MG63 (cell line): ENCODE data around the gene TARDBP. TPM values are rescaled to one million over a fixed set of nuclear protein-coding genes. Genes with fewer than 3 reads are reported as not detected.
"Not testable (repeated sequence)": the region's sequence is repeated elsewhere in the genome, so short reads cannot be mapped to it uniquely, and the experiment has no call there.

Source experiments
- DNase-seq: peaks from one replicate; pipeline ENCODE4 v3.0.0-alpha.2; 2020
- H3K27me3 ChIP-seq: fragments of 250-450 bp; sonication (Bioruptor Pico); 2 replicates; pipeline ENCODE4 v1.5.1; 2020; ENCODE audit warnings: mild to moderate bottlenecking, moderate library complexity
- H3K36me3 ChIP-seq: fragments of 250-450 bp; sonication (Bioruptor Pico); 2 replicates; pipeline ENCODE4 v1.5.1; 2020; ENCODE audit warnings: mild to moderate bottlenecking, moderate library complexity
- H3K4me3 ChIP-seq: fragments of 250-450 bp; sonication (Bioruptor Pico); 2 replicates; pipeline ENCODE4 v1.5.1; 2020; ENCODE audit warnings: mild to moderate bottlenecking, moderate library complexity
- H3K9me3 ChIP-seq: fragments of 250-450 bp; sonication (Bioruptor Pico); 2 replicates; pipeline ENCODE4 v1.5.1; 2020; ENCODE audit warnings: mild to moderate bottlenecking, moderate library complexity
- total RNA-seq: library from RNA; depleted of rRNA; stranded (reverse); fragments of >200 nt; shearing (Covaris generic); gene quantifications from 2 replicates; pipeline ENCODE4 v1.2.3, GENCODE V29; 2014; ENCODE audit warnings: low replicate concordance

TARDBP gene
- total RNA-seq, 1 experiment from 2014 or later, result 26.0 TPM

GRCh38 chr1:11028018-11028417, 15.6 kb downstream of the TARDBP start:
- H3K36me3 ChIP-seq, result peaks cover 53% of the 10 kb centered on the region
- no peaks in the 10 kb centered on the region for H3K9me3 ChIP-seq
- H3K27me3 ChIP-seq, result no peaks in the 10 kb centered on the region
- H3K4me3 ChIP-seq, result no peak overlapping the region
- DNase-seq, result no peak

GRCh38 chr1:11030865-11031264, 18.4 kb downstream of the TARDBP start:
- no peaks in the 10 kb centered on the region for H3K27me3 ChIP-seq
- peaks cover 24% of the 10 kb centered on the region for H3K36me3 ChIP-seq
- H3K9me3 ChIP-seq, result no peaks in the 10 kb centered on the region
- H3K4me3 ChIP-seq, result no peak overlapping the region
- no peak for DNase-seq

GRCh38 chr1:11031624-11032262, 19.3 kb downstream of the TARDBP start:
- Histone ChIP-seq H3K36me3 (peaks cover 16% of the 10 kb centered on the region), H3K4me3 (no peak overlapping the region), H3K27me3 (no peaks in the 10 kb centered on the region), H3K9me3 (no peaks in the 10 kb centered on the region)
- DNase-seq, result no peak

DNA sequence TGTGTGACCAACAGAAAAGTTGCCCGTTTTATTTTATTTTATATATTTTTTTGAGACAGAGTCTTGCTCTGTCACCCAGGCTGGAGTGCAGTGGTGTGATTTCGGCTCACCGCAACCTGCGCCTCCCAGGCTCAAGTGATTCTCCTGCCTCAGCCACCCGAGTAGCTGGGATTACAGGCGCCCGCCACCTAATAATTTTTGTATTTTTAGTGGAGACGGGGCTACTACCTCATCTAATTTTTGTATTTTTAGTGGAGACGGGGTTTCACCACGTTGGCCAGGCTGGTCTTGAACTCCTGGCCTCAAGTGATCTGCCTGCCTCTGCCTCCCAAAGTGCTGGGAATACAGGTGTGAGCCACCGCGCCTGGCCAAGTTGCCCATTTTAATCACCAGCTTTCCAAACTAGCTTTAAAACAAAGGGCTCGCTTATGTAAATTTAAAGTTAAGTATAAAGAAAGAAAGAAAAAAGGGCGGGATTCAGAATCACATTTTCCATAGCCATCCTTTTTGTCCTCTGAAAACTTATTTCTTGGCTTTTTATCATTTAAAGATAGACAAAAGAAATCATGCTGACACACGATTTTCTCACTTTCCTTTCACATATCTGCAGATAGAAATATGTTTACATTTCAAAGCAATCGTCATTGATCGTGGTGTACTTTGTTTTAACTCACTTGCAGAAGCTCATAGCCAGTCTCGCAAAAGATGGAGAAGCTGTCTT, 24.7 kb downstream of the TARDBP start:
- not testable (repeated sequence) for H3K4me3 ChIP-seq, H3K36me3 ChIP-seq, H3K9me3 ChIP-seq, H3K27me3 ChIP-seq, DNase-seq

- Histone ChIP-seq H3K4me3 (no peak overlapping the region), H3K36me3 (no peaks in the 10 kb centered on the region), H3K9me3 (no peaks in the 10 kb centered on the region), H3K27me3 (0 out of 2 replicates have a peak, but pooled peaks cover 3% of the 10 kb centered on the region)
- DNase-seq, result peak; percentile 60
Measured at GRCh38 chr1:11037740-11038182, 25.3 kb downstream of the TARDBP start.

- no peak overlapping the region for H3K4me3 ChIP-seq
- H3K9me3 ChIP-seq, result no peaks in the 10 kb centered on the region
- 0 out of 2 replicates have a peak, but pooled peaks cover 3% of the 10 kb centered on the region for H3K27me3 ChIP-seq
- no peaks in the 10 kb centered on the region for H3K36me3 ChIP-seq
- DNase-seq, result no peak
Measured at GRCh38 chr1:11039351-11040104, 27.1 kb downstream of the TARDBP start.

- H3K36me3 ChIP-seq, H3K4me3 ChIP-seq, DNase-seq, H3K9me3 ChIP-seq, H3K27me3 ChIP-seq: not testable (repeated sequence)
Measured at GRCh38 chr1:11040105-11040429, 27.6 kb downstream of the TARDBP start.

- no peak for DNase-seq
- Histone ChIP-seq H3K27me3 (0 out of 2 replicates have a peak, but pooled peaks cover 3% of the 10 kb centered on the region), H3K9me3 (no peaks in the 10 kb centered on the region), H3K36me3 (no peaks in the 10 kb centered on the region), H3K4me3 (no peak overlapping the region)
Measured at GRCh38 chr1:11041048-11041447, 28.6 kb downstream of the TARDBP start.

DNA sequence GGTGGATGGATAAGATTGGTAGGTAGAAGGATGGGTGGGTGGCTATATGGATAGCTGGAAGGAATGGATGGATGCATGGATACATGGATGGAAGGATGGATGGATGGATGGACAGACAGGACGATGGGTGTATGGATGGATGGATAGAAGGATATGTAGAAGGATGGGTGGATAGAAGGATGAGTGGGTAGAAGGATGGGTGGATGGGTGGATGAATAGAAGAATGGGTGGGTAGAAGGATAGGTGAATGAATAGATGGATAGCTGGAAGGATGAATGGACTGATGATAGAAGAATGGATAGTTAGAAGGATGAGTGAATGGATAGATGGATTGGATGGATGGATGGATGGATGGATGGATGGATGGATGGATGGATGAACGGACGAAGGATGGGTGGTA, 29.6 kb downstream of the TARDBP start:
- Histone ChIP-seq H3K27me3 (0 out of 2 replicates have a peak, but pooled peaks cover 3% of the 10 kb centered on the region), H3K9me3 (no peaks in the 10 kb centered on the region), H3K36me3 (no peaks in the 10 kb centered on the region), H3K4me3 (no peak overlapping the region)
- no peak for DNase-seq

DNA sequence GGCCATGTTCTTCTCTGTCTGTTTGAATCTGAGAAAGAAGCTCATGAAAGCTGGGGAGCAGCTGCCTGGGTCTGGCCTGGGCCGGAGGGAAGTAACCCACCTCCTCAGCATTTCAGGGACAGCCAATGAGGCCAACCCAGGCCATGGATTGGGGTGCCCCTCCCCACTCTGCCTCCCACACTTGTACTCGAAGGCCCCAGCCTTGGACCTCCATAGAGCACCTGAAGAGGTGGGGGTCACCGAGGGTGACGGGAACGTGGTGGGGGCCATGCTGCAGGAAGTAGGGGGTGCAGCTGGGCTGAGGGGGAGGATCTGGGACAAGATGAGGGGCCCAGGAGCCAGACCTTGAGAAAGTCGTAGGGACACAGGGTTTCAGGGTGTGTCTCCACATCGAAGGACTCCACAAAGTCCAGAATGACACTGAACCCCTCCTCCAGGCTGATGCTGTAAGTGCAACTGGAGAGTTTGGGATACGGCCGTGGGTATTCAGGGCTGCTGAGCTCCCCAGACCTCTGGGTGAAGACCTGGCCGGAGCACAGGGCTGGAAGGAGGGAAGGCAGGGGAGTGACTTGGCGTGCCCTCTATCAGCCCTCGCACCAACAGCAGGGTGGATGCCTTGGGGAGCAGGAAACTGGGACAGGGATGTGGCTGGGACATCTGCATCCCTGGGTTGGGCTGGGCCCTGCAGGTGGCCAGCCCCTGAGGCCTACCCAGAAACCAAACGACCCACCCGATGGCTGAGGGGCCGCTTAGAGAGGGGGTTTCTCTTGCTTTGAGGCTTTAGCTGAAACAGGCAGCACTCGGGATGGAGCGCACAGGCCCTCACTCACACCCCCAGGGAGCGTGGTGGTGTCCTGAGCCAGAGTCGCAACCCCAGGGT, 30.8 kb downstream of the TARDBP start:
- Histone ChIP-seq H3K9me3 (no peaks in the 10 kb centered on the region), H3K36me3 (no peaks in the 10 kb centered on the region), H3K4me3 (no peak overlapping the region), H3K27me3 (no peaks in the 10 kb centered on the region)
- no peak for DNase-seq

- Histone ChIP-seq H3K36me3 (no peaks in the 10 kb centered on the region), H3K4me3 (no peak overlapping the region), H3K9me3 (no peaks in the 10 kb centered on the region), H3K27me3 (no peaks in the 10 kb centered on the region)
- DNase-seq, result no peak
Measured at GRCh38 chr1:11044086-11044848, 31.8 kb downstream of the TARDBP start.

DNA sequence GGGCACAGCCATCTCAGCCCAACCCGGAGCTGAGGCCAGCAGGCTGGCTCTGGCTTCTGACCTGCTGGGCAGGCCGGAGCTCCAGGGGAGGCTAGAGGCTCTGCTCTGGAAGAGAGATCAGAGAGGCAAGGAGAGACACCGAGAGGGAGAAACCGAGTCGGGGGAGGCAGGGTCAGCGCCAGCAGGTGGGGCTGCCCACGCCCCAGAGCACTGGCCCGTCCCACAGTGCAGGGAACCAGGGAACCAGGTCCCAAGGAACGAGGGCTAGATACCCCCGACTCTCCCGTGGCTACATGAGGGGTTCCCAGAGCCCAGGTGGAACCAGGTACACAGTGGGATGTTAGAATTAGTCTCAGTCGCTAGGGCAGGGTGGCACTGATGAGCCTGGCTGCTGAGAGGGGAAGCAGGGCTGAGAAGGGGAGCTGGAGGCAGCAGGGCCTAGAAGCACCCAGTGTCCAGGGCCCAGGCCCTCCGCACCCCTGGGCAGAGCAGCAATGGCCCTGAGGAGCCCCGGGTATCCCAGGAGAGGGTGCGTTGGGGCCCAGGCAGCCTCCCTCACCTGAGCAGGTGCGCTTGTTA, 32.5 kb downstream of the TARDBP start:
- Histone ChIP-seq H3K4me3 (no peak overlapping the region), H3K36me3 (no peaks in the 10 kb centered on the region), H3K9me3 (no peaks in the 10 kb centered on the region), H3K27me3 (no peaks in the 10 kb centered on the region)
- no peak for DNase-seq

DNA sequence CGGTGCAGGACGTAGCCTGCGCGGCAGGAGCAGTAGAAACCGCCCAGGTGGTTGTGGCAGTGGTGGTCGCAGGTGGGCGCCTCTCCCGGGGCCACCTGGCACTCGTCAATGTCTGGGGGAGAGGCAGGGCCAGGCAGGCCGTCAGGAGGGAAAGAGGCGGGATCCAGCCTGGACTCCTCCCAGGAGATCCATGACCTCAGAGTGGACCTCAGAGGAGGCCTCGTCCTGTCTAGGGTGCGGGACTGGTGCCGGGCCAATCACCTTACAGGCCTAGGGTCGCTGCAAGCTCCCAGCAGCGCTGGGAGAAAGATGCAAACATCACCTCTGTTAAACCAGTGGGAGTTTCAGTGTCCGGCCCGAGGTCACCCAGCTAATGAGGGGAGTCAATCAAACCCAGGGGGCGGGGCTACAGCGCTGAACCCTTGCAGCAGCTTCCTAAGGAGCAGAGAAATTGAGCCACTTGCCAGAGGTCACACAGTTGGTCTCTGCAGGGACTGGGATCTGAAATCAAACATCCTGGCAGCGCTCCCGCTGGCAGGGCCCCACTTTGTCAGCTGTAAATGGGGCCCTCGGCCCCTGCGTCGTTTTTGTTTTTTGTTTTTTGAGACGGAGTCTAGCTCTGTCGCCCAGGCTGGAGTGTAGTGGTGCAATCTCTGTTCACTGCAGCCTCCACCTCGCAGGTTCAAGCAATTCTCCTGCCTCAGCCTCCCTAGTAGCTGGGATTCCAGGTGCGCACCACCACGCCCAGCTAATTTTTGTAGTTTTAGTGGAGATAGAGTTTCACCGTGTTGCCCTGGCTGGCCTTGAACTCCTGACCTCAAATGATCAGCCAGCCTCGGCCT, 33.2 kb downstream of the TARDBP start:
- DNase-seq, result no peak
- Histone ChIP-seq H3K36me3 (no peaks in the 10 kb centered on the region), H3K4me3 (no peak overlapping the region), H3K27me3 (no peaks in the 10 kb centered on the region), H3K9me3 (no peaks in the 10 kb centered on the region)

DNA sequence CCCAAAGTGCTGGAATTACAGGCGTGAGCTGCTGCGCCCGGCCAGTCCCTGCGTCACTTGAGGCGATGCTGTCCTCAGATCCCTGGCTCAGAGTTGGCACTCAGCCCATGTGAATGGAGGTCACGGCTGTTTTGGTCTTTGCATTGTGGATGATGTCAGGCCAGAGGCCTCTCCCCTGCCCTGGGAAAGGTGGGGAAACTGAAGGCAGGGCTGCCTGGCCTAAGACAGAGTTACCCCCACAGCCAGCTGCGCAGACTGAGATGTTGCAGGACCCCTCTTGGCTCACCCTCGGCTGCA, 33.8 kb downstream of the TARDBP start:
- no peaks in the 10 kb centered on the region for H3K36me3 ChIP-seq
- no peak for DNase-seq
- no peak overlapping the region for H3K4me3 ChIP-seq
- H3K27me3 ChIP-seq, result no peaks in the 10 kb centered on the region
- H3K9me3 ChIP-seq, result no peaks in the 10 kb centered on the region
